ENCODE measurements around the gene GPR119. TPM values are rescaled to one million over a fixed set of nuclear protein-coding genes. Genes with fewer than 3 reads are reported as not detected.
"Not testable (repeated sequence)": the region's sequence is repeated elsewhere in the genome, so short reads cannot be mapped to it uniquely, and the experiment has no call there.

Gene GPR119
- total and polyA plus RNA-seq, 3 donors from 2014 or later: 0.50 to 0.55 TPM; not detected in 1

GRCh38 chrX:130386408-130386808, 934 bp upstream of the GPR119 start:
- intact Hi-C loops (cut with DNase I; ENCODE audit: low total_unique reads): no loop called here
- WGBS, 2 donors: 72 to 83% methylated on average over 5 of the region's 5 CpGs
- no peaks in the 10 kb centered on the region for H3K36me3 ChIP-seq (ENCODE audit: low read depth, missing control alignments)
- no peaks in the 10 kb centered on the region for H3K27me3 ChIP-seq
- no peaks in the 10 kb centered on the region for H3K4me1 ChIP-seq
- no peak for TF ChIP-seq POLR2A (IDR thresholded peaks at IDR 0.05)
- no peak for TF ChIP-seq CTCF (IDR thresholded peaks at IDR 0.05)
- H3K4me3 ChIP-seq: no peak overlapping the region
- DNase-seq: no peak
- H3K27ac ChIP-seq: no peak overlapping the region
- no peaks in the 10 kb centered on the region for H3K9me3 ChIP-seq

- H3K4me1 ChIP-seq: no peaks in the 10 kb centered on the region
- no peak overlapping the region for H3K27ac ChIP-seq
- intact Hi-C loops (cut with DNase I; ENCODE audit: low total_unique reads): no loop called here
- no peaks in the 10 kb centered on the region for H3K9me3 ChIP-seq
- H3K27me3 ChIP-seq: no peaks in the 10 kb centered on the region
- TF ChIP-seq CTCF (IDR thresholded peaks at IDR 0.05): no peak
- H3K36me3 ChIP-seq (ENCODE audit: low read depth, missing control alignments): no peaks in the 10 kb centered on the region
- no peak for DNase-seq
- WGBS, 2 donors: 50 to 63% methylated on average over 2 to 5 of the region's 5 CpGs
- H3K4me3 ChIP-seq: no peak overlapping the region
Observed at GRCh38 chrX:130378024-130378669, 7.3 kb downstream of the GPR119 start.

- Histone ChIP-seq H3K27ac (no peak overlapping the region), H3K4me1 (no peaks in the 10 kb centered on the region), H3K4me3 (no peak overlapping the region), H3K36me3 (ENCODE audit: low read depth, missing control alignments) (no peaks in the 10 kb centered on the region), H3K9me3 (no peaks in the 10 kb centered on the region), H3K27me3 (no peaks in the 10 kb centered on the region)
- intact Hi-C loops (cut with DNase I; ENCODE audit: low total_unique reads): no loop called here
- TF ChIP-seq POLR2A (IDR thresholded peaks at IDR 0.05) (no peak), CTCF (IDR thresholded peaks at IDR 0.05) (no peak)
- DNase-seq: no peak
Observed at GRCh38 chrX:130376077-130376476, 9.4 kb downstream of the GPR119 start.

GRCh38 chrX:130352050-130352449, 33.4 kb downstream of the GPR119 start:
- intact Hi-C loops (cut with DNase I; ENCODE audit: low total_unique reads): not testable (repeated sequence)

GRCh38 chrX:130351567-130351966, 33.9 kb downstream of the GPR119 start:
- no peak for TF ChIP-seq CTCF (IDR thresholded peaks at IDR 0.05)
- no peak for TF ChIP-seq POLR2A (IDR thresholded peaks at IDR 0.05)
- 90 to 97% methylated on average over 3 of the region's 3 CpGs for WGBS, 2 donors

More at GRCh38 chrX:130352050-130352449, 33.4 kb downstream of the GPR119 start:
- not testable (repeated sequence) for H3K27me3 ChIP-seq; H3K4me3 ChIP-seq; H3K27ac ChIP-seq; DNase-seq; H3K36me3 ChIP-seq (ENCODE audit: low read depth, missing control alignments); H3K9me3 ChIP-seq; H3K4me1 ChIP-seq
- WGBS, 2 donors: 92 to 93% methylated on average over 1 of the region's 1 CpG

More at GRCh38 chrX:130351567-130351966, 33.9 kb downstream of the GPR119 start:
- DNase-seq: no peak
- Histone ChIP-seq H3K4me3 (no peak overlapping the region), H3K36me3 (ENCODE audit: low read depth, missing control alignments) (no peaks in the 10 kb centered on the region), H3K27ac (no peak overlapping the region), H3K9me3 (no peaks in the 10 kb centered on the region), H3K4me1 (no peaks in the 10 kb centered on the region), H3K27me3 (no peaks in the 10 kb centered on the region)
- intact Hi-C loops (cut with DNase I; ENCODE audit: low total_unique reads): no loop called here

Data from testis (tissue), 3 donors.